ENCODE data around the gene NPAS2. TPM values are rescaled to one million over a fixed set of nuclear protein-coding genes. Genes with fewer than 3 reads are reported as not detected.

The NPAS2 gene
- total RNA-seq, 4 donors from 2014 or later: 7.7 to 83.2 (median 15.1) TPM

DNA sequence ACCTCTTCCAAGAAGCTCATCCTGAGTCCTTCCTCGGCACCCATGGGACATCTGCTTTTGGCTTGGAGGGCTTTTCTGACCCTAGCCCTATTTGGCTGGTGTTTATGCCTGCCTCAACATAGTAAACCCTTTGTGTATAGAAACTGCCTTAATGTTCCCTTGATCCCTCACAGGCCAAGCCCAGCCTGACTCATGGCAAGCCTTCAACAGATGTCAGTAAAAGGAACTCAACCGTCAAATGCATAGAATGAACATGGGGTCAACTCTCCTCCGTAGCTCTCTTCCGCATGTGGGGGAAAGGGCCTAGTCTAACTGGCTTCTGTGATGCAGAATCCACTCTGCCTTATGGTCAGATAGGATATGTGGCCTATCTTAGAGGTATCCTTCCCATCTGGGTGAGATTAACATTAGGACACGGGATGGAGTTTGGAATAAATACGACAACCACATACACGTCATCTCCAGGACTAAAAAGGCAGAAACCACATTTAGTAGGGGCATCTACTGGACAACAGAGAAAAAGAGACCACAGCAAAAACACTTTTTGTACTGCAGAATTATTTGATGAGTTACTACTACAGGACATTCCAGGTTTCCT lies 2.5 kb upstream of the NPAS2 start:
- Histone ChIP-seq H3K4me3 (no peak overlapping the region), H3K27ac (peak overlapping the region in 2 of 4 donors; percentile 84 to 87), H3K36me3 (no peaks in the 10 kb centered on the region), H3K4me1 (peaks cover 0 to 19% (median 5%) of the 10 kb centered on the region in 4 donors), H3K9me3 (no peaks in the 10 kb centered on the region), H3K27me3 (peaks cover 0 to 20% of the 10 kb centered on the region in 2 donors)
- TF ChIP-seq EP300 (IDR thresholded peaks at IDR 0.05): no peak
- TF ChIP-seq POLR2A (IDR thresholded peaks at IDR 0.05): no peak
- TF ChIP-seq, protein P1, sequence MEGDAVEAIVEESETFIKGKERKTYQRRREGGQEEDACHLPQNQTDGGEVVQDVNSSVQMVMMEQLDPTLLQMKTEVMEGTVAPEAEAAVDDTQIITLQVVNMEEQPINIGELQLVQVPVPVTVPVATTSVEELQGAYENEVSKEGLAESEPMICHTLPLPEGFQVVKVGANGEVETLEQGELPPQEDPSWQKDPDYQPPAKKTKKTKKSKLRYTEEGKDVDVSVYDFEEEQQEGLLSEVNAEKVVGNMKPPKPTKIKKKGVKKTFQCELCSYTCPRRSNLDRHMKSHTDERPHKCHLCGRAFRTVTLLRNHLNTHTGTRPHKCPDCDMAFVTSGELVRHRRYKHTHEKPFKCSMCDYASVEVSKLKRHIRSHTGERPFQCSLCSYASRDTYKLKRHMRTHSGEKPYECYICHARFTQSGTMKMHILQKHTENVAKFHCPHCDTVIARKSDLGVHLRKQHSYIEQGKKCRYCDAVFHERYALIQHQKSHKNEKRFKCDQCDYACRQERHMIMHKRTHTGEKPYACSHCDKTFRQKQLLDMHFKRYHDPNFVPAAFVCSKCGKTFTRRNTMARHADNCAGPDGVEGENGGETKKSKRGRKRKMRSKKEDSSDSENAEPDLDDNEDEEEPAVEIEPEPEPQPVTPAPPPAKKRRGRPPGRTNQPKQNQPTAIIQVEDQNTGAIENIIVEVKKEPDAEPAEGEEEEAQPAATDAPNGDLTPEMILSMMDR (IDR thresholded peaks at IDR 0.05): no peak
- WGBS, 2 donors: 82% methylated on average over 7 of the region's 7 CpGs
- DNase-seq (ENCODE audit: low spot score in 2 of 2): no peak

- Histone ChIP-seq H3K36me3 (no peaks in the 10 kb centered on the region), H3K27ac (peak overlapping the region; percentile 54 to 87 (median 80)), H3K27me3 (peaks cover 0 to 20% of the 10 kb centered on the region in 2 donors), H3K9me3 (no peaks in the 10 kb centered on the region), H3K4me1 (peaks cover 0 to 19% (median 5%) of the 10 kb centered on the region in 4 donors), H3K4me3 (peak overlapping the region; percentile 39 to 67 (median 55))
- no peak for TF ChIP-seq EP300 (IDR thresholded peaks at IDR 0.05)
- TF ChIP-seq, protein P1 (IDR thresholded peaks at IDR 0.05): no peak
- TF ChIP-seq POLR2A (IDR thresholded peaks at IDR 0.05): no peak
- 23 to 30% methylated on average over 16 of the region's 16 CpGs for WGBS, 2 donors
- peak in 1 of 2 donors; percentile 26 for DNase-seq (ENCODE audit: low spot score in 2 of 2)
Observed at GRCh38 chr2:100818003-100818605, 1.8 kb upstream of the NPAS2 start.

GRCh38 chr2:100818606-100819369 lies 1.2 kb upstream of the NPAS2 start:
- 1% methylated on average over 40 to 51 of the region's 51 CpGs for WGBS, 2 donors
- H3K4me1 ChIP-seq: peaks cover 0 to 19% (median 5%) of the 10 kb centered on the region in 4 donors
- peaks cover 0 to 20% of the 10 kb centered on the region in 2 donors for H3K27me3 ChIP-seq
- peak overlapping the region; percentile 39 to 67 (median 55) for H3K4me3 ChIP-seq
- H3K9me3 ChIP-seq: no peaks in the 10 kb centered on the region
- H3K27ac ChIP-seq: peak overlapping the region; percentile 54 to 87 (median 80)
- peak in 1 of 2 donors; percentile 39 for DNase-seq (ENCODE audit: low spot score in 2 of 2)
- H3K36me3 ChIP-seq: no peaks in the 10 kb centered on the region
- peak in 1 of 2 donors; percentile 54 for TF ChIP-seq EP300 (IDR thresholded peaks at IDR 0.05)
- TF ChIP-seq POLR2A (IDR thresholded peaks at IDR 0.05): peak in 1 of 2 donors; percentile 25
- TF ChIP-seq, protein P1 (IDR thresholded peaks at IDR 0.05): peak in 1 of 5 experiments; percentile 26

- Histone ChIP-seq H3K27ac (peak overlapping the region; percentile 9 to 78 (median 76)), H3K4me1 (peaks cover 0 to 19% (median 5%) of the 10 kb centered on the region in 4 donors), H3K36me3 (no peaks in the 10 kb centered on the region), H3K4me3 (peak overlapping the region; percentile 39 to 67 (median 53)), H3K27me3 (peaks cover 0 to 20% of the 10 kb centered on the region in 2 donors), H3K9me3 (no peaks in the 10 kb centered on the region)
- TF ChIP-seq POLR2A (IDR thresholded peaks at IDR 0.05) (no peak), EP300 (IDR thresholded peaks at IDR 0.05) (no peak)
- TF ChIP-seq, protein P1 (IDR thresholded peaks at IDR 0.05): no peak
- WGBS, 2 donors: 0% methylated on average over 13 of the region's 43 CpGs; no CpG with 5 or more reads in 1 of the 2 donors
- DNase-seq (ENCODE audit: low spot score in 2 of 2): no peak
Observed at GRCh38 chr2:100820273-100820522, 259 bp downstream of the NPAS2 start.

Measured in tibial nerve (tissue), 4 donors.